BJ (cell line): ENCODE results near the gene CDK14. TPM values are rescaled to one million over a fixed set of nuclear protein-coding genes. Genes with fewer than 3 reads are reported as not detected.

Source experiments
- CTCF ChIA-PET: fragments of 350-600 bp; formaldehyde crosslinking; extraction: SDS; loops from one replicate; lab custom pipeline; 2021; ENCODE audit warnings: antibody characterized with exemption, inconsistent platforms; lab: Yijun Ruan, JAX
- POLR2A ChIA-PET: fragments of 300-600 bp; sonication (Branson Sonifier 250); formaldehyde crosslinking; extraction: SDS; loops from one replicate; lab custom pipeline; 2021; ENCODE audit warnings: antibody characterized with exemption; lab: Charles Lee
- DNase-seq: peaks from one replicate; pipeline ENCODE4 v3.0.0-alpha.2; 2011; ENCODE audit warnings: low read depth
- H3K27me3 ChIP-seq: 2 replicates; pipeline ENCODE4 v1.6.0; 2011; ENCODE audit warnings: low read length; ENCODE audit not compliant: control insufficient read depth, insufficient read depth
- H3K36me3 ChIP-seq: 2 replicates; pipeline ENCODE4 v1.5.1; 2011; ENCODE audit warnings: low read length; ENCODE audit not compliant: control insufficient read depth, insufficient read depth
- H3K4me3 ChIP-seq: 2 replicates; pipeline ENCODE4 v1.5.1; 2011; ENCODE audit warnings: low read depth, mild to moderate bottlenecking, control low read depth, low read length
- polyA plus RNA-seq: library from polyadenylated mRNA; depleted of rRNA; stranded (reverse); fragments of >200 nt; gene quantifications from 2 replicates; pipeline ENCODE4 v1.2.3, GENCODE V29; 2011; rRNA removed
- TF ChIP-seq, protein P1 (sequence below): IDR thresholded peaks from 2 replicates; pipeline ENCODE4 v1.5.1; 2011; ENCODE audit warnings: low read depth, mild to moderate bottlenecking, control low read depth, inconsistent platforms, low read length, moderate library complexity; ENCODE audit not compliant: insufficient read depth

Gene CDK14
- polyA plus RNA-seq, 1 experiment, result 6.7 TPM

- ChIA-PET POLR2A (no interaction called here), CTCF (interaction anchor here (1.3 kb wide), 1 partner anchor 11 kb away, joined by 4 read pairs; no protein-coding TSS in a partner anchor)
- TF ChIP-seq, protein P1, sequence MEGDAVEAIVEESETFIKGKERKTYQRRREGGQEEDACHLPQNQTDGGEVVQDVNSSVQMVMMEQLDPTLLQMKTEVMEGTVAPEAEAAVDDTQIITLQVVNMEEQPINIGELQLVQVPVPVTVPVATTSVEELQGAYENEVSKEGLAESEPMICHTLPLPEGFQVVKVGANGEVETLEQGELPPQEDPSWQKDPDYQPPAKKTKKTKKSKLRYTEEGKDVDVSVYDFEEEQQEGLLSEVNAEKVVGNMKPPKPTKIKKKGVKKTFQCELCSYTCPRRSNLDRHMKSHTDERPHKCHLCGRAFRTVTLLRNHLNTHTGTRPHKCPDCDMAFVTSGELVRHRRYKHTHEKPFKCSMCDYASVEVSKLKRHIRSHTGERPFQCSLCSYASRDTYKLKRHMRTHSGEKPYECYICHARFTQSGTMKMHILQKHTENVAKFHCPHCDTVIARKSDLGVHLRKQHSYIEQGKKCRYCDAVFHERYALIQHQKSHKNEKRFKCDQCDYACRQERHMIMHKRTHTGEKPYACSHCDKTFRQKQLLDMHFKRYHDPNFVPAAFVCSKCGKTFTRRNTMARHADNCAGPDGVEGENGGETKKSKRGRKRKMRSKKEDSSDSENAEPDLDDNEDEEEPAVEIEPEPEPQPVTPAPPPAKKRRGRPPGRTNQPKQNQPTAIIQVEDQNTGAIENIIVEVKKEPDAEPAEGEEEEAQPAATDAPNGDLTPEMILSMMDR, result no peak
- no peaks in the 10 kb centered on the region for H3K36me3 ChIP-seq
- no peak for DNase-seq
- H3K4me3 ChIP-seq, result no peak overlapping the region
- H3K27me3 ChIP-seq, result no peaks in the 10 kb centered on the region
These were observed 655.8 kb downstream of the CDK14 start for GRCh38 chr7:91251877-91252276.

Other genes starting within 250 kb of the CDK14 start
- gene GTPBP10, start 249.6 kb upstream of the CDK14 start, polyA plus RNA-seq, result 4.2 and 13.2 TPM in 2 replicates
- 61.8 and 71.0 TPM in 2 replicates for gene CLDN12, start 192.9 kb upstream of the CDK14 start, polyA plus RNA-seq
- gene PTTG1IP2, start 126.7 kb upstream of the CDK14 start, polyA plus RNA-seq, result not detected in 2 replicates